ENCODE measurements around the gene SIX3.

The SIX3 gene

GRCh38 chr2:44943693-44944101 is 2.2 kb downstream of the SIX3 start:
- DNase-seq (ENCODE audit: low spot score): no peak

- DNase-seq (ENCODE audit: low spot score): no peak
These were observed 2.8 kb downstream of the SIX3 start for GRCh38 chr2:44944102-44944951.

GRCh38 chr2:44944952-44945612 is 3.6 kb downstream of the SIX3 start:
- DNase-seq (ENCODE audit: low spot score): no peak

- no peak for DNase-seq (ENCODE audit: low spot score)
These were observed 4.3 kb downstream of the SIX3 start for GRCh38 chr2:44945676-44946371.

GRCh38 chr2:44946372-44947027 is 5.0 kb downstream of the SIX3 start:
- DNase-seq (ENCODE audit: low spot score): no peak

- no peak for DNase-seq (ENCODE audit: low spot score)
These were observed 5.5 kb downstream of the SIX3 start for GRCh38 chr2:44947028-44947375.

GRCh38 chr2:44948565-44949328 is 7.2 kb downstream of the SIX3 start:
- DNase-seq (ENCODE audit: low spot score): no peak

GRCh38 chr2:44949329-44950151 is 8.0 kb downstream of the SIX3 start:
- no peak for DNase-seq (ENCODE audit: low spot score)

GRCh38 chr2:44950646-44951045 is 9.1 kb downstream of the SIX3 start:
- DNase-seq (ENCODE audit: low spot score): no peak

- no peak for DNase-seq (ENCODE audit: low spot score)
These were observed 9.6 kb downstream of the SIX3 start for GRCh38 chr2:44951124-44951523.

- no peak for DNase-seq (ENCODE audit: low spot score)
These were observed 10.2 kb downstream of the SIX3 start for GRCh38 chr2:44951714-44952113.

- DNase-seq (ENCODE audit: low spot score): no peak
These were observed 10.8 kb downstream of the SIX3 start for GRCh38 chr2:44952143-44952805.

GRCh38 chr2:44952806-44953498 is 11.4 kb downstream of the SIX3 start:
- DNase-seq (ENCODE audit: low spot score): no peak

- DNase-seq (ENCODE audit: low spot score): no peak
These were observed 12.0 kb downstream of the SIX3 start for GRCh38 chr2:44953499-44953883.

- DNase-seq (ENCODE audit: low spot score): no peak
These were observed 13.0 kb downstream of the SIX3 start for GRCh38 chr2:44954447-44954888.

- no peak for DNase-seq (ENCODE audit: low spot score)
These were observed 13.5 kb downstream of the SIX3 start for GRCh38 chr2:44954889-44955592.

- no peak for DNase-seq (ENCODE audit: low spot score)
These were observed 14.3 kb downstream of the SIX3 start for GRCh38 chr2:44955593-44956392.

- DNase-seq (ENCODE audit: low spot score): no peak
These were observed 15.3 kb downstream of the SIX3 start for GRCh38 chr2:44956843-44957242.
